ENCODE measurements around the gene UTP14A.

The UTP14A gene

GRCh38 chrX:129953334-129953648 lies 47.3 kb downstream of the UTP14A start:
- DNase-seq (ENCODE audit: low spot score) = no peak

GRCh38 chrX:129953881-129954280 lies 47.9 kb downstream of the UTP14A start:
- DNase-seq (ENCODE audit: low spot score) = no peak

GRCh38 chrX:129954804-129955203 lies 48.8 kb downstream of the UTP14A start:
- DNase-seq (ENCODE audit: low spot score) = no peak

- no peak for DNase-seq (ENCODE audit: low spot score)
These were observed 49.7 kb downstream of the UTP14A start for GRCh38 chrX:129955682-129956081.

DNA sequence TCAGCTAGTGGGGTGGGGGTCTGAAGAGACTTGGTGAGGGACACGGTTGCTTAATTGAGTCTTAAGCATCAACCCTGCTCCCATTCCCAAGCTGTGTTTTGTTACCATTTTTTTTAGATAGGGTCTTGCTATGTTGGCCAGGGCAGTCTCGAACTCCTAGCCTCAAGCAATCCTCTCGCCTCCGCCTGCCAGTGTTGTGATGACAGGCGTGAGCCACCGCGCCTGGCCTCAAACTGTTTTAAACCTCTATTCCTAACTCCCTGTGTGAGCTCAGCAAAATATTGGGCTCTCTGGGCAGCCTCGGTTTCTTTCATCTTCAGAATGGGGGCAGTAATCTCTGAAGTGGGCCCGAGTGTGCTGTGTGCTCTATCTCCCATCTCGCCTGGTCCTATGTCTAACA lies 50.2 kb downstream of the UTP14A start:
- DNase-seq (ENCODE audit: low spot score) = no peak

GRCh38 chrX:129956765-129957164 lies 50.8 kb downstream of the UTP14A start:
- DNase-seq (ENCODE audit: low spot score) = no peak

GRCh38 chrX:129957241-129958082 lies 51.5 kb downstream of the UTP14A start:
- peak; percentile 16 for DNase-seq (ENCODE audit: low spot score)

- DNase-seq (ENCODE audit: low spot score) = no peak
These were observed 52.1 kb downstream of the UTP14A start for GRCh38 chrX:129958083-129958465.

DNA sequence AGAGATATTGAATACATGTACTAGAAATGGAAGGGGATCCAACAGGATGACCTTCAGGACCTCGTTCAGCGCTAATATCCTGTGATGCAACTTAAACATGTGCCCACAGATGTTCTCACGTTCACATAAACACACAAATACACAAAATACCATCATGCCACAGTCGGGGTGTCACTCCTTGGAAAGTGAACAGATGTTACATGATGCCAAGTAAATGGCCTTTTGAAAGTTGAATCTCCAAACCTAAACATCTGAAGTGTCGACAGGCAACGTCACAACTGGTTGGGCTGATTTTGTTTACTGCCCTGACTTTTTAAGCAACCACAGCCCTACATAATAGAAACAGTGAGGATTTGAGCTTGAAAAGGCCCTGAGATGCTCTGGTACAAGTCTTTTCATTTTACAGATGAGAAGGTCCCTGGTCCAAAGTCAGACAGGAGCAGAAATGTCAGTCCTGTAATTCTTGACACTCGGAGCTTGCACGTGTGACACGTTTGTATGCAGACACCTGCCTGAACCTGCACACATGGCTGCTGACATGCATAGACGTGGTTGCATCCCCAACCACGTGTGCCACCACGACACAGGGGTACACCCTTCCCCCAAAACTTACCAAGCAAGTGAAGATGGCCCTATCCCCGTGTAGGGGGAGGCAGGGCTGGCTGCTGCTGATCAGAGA lies 53.0 kb downstream of the UTP14A start:
- DNase-seq (ENCODE audit: low spot score) = no peak

GRCh38 chrX:129959493-129959832 lies 53.5 kb downstream of the UTP14A start:
- DNase-seq (ENCODE audit: low spot score) = no peak

DNA sequence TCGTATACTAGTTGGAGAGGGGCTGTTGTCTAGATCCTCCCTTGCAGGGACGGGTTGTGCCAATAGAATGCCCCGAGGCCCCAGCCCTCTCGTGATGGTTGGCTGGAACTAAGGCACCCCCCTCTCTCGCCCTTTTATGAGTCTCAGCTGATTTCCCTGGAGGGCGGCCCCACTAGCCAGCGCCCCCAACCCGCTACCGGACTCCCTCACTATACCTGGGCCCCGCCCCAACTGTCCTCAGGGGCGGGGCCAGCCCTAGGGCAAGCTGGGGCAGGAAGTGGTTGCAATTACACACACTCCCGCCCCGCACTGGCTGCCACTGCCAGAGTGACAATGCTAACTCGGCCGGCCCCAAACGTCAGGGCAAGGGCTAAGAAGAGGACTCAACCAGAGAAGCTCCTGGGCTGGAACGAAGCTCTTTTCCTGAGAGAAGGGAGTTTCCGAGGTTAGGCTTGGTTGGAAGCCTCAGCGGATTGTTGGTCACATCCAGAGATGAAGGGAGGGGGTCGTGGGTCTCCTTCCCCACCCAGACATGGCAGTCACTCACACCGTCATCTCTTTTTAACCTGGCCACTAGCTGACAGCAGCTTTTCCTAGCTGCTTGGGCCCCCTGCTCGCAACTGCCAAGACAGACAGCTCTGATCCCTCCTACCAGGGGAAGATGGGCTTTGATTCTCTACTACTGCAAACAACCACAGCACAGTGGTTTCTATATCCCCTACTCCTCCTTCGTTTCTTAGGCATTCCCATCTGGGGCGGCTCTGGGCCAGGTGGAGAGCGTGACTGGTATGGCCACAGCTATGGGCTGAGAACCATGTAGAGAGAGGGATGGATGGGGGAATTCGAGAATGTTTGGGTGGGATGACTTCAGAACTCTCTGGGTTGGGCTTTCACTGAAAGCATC lies 55.5 kb downstream of the UTP14A start:
- DNase-seq (ENCODE audit: low spot score) = peak; percentile 56

GRCh38 chrX:129963729-129964128 lies 57.8 kb downstream of the UTP14A start:
- DNase-seq (ENCODE audit: low spot score) = no peak

- no peak for DNase-seq (ENCODE audit: low spot score)
These were observed 59.2 kb downstream of the UTP14A start for GRCh38 chrX:129965166-129965565.

DNA sequence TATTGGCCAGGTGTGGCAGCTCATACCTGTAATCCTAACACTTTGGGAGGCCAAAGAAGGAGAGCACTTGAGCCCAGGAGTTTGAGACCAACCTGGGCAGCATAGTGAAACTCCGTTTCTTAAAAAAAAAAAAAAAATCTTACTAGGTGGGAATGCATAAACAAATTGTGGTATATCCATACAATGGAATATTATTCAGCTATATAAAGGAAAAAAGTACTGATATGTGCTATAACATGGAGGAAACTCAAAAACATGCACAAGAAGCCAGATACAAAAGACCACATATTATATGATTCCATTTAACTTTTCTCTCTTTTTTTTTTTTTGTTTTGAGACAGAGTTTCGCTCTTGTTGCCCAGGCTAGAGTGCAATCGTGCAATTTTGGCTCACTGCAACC lies 63.0 kb downstream of the UTP14A start:
- DNase-seq (ENCODE audit: low spot score) = no peak

GRCh38 chrX:129976441-129976840 lies 70.5 kb downstream of the UTP14A start:
- DNase-seq (ENCODE audit: low spot score) = no peak
